ENCODE data around the gene ALDH1B1.

DNA sequence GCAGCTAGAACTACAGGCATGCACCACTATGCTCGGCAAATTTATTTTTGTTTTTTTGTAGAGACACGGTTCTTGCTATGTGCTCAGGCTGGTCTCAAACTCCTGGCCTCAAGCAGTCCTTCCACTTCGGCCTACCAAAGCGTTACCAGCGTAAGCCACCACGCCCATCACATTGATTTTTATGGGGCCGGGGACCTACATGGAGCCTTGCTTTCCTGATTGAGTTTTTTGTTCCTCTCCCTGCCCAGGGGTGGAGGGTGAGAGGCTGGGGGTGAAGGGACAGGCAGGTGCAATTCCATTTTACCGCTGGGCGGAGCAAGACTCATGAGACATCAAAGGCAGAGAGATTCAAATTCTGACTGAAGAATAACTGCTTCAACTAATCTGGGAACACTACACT, 1.9 kb downstream of the ALDH1B1 start:
- no peak for TF ChIP-seq SP1 (CRISPR knock-in tag; conservative IDR thresholded peaks at IDR 0.05)
- TF ChIP-seq, protein P1, sequence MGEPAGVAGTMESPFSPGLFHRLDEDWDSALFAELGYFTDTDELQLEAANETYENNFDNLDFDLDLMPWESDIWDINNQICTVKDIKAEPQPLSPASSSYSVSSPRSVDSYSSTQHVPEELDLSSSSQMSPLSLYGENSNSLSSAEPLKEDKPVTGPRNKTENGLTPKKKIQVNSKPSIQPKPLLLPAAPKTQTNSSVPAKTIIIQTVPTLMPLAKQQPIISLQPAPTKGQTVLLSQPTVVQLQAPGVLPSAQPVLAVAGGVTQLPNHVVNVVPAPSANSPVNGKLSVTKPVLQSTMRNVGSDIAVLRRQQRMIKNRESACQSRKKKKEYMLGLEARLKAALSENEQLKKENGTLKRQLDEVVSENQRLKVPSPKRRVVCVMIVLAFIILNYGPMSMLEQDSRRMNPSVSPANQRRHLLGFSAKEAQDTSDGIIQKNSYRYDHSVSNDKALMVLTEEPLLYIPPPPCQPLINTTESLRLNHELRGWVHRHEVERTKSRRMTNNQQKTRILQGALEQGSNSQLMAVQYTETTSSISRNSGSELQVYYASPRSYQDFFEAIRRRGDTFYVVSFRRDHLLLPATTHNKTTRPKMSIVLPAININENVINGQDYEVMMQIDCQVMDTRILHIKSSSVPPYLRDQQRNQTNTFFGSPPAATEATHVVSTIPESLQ (CRISPR knock-in tag; IDR thresholded peaks at IDR 0.05) = no peak
- TF ChIP-seq ATF3 (CRISPR knock-in tag; conservative IDR thresholded peaks at IDR 0.05) = no peak
- TF ChIP-seq TEAD4 (CRISPR knock-in tag; IDR thresholded peaks at IDR 0.05) = no peak
- TF ChIP-seq, protein P2, sequence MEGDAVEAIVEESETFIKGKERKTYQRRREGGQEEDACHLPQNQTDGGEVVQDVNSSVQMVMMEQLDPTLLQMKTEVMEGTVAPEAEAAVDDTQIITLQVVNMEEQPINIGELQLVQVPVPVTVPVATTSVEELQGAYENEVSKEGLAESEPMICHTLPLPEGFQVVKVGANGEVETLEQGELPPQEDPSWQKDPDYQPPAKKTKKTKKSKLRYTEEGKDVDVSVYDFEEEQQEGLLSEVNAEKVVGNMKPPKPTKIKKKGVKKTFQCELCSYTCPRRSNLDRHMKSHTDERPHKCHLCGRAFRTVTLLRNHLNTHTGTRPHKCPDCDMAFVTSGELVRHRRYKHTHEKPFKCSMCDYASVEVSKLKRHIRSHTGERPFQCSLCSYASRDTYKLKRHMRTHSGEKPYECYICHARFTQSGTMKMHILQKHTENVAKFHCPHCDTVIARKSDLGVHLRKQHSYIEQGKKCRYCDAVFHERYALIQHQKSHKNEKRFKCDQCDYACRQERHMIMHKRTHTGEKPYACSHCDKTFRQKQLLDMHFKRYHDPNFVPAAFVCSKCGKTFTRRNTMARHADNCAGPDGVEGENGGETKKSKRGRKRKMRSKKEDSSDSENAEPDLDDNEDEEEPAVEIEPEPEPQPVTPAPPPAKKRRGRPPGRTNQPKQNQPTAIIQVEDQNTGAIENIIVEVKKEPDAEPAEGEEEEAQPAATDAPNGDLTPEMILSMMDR (IDR thresholded peaks at IDR 0.05) = no peak
- no peak for TF ChIP-seq GABPB1 (CRISPR knock-in tag; IDR thresholded peaks at IDR 0.05)
- TF ChIP-seq E2F1 (CRISPR knock-in tag; IDR thresholded peaks at IDR 0.05) = no peak

Measured in WTC11 (cell line).